HG03457 (cell line): ENCODE data around the gene ALOX5.
A peak's percentile ranks its signal among the peaks of the same experiment; 100 is the strongest.
"Not testable (repeated sequence)": the region's sequence is repeated elsewhere in the genome, so short reads cannot be mapped to it uniquely, and the experiment has no call there.

Source experiments
- ATAC-seq: cut with Tn5 transposase; IDR thresholded peaks from one replicate; pipeline ENCODE4 v1.9.1; 2021; ENCODE audit warnings: moderate number of reproducible peaks; ENCODE audit not compliant: unreplicated experiment

The ALOX5 gene

GRCh38 chr10:45373576-45374349, at the start of gene ALOX5:
Gene ALOX5, plus strand, starts transcription at chr10:45374216. Its CDS starts 64 bp downstream, at chr10:45374280.
- ATAC-seq, result peak; percentile 40

- ATAC-seq, result no peak
Observed at GRCh38 chr10:45325116-45325515, 48.9 kb upstream of the ALOX5 start.

- not testable (repeated sequence) for ATAC-seq
Observed at GRCh38 chr10:45326864-45327263, 47.2 kb upstream of the ALOX5 start.

GRCh38 chr10:45331824-45332223, 42.2 kb upstream of the ALOX5 start:
- not testable (repeated sequence) for ATAC-seq

- ATAC-seq, result no peak
Observed at GRCh38 chr10:45339894-45340293, 34.1 kb upstream of the ALOX5 start.

GRCh38 chr10:45340420-45340819, 33.6 kb upstream of the ALOX5 start:
- not testable (repeated sequence) for ATAC-seq

- ATAC-seq, result not testable (repeated sequence)
Observed at GRCh38 chr10:45346652-45347335, 27.2 kb upstream of the ALOX5 start.

GRCh38 chr10:45347464-45347863, 26.6 kb upstream of the ALOX5 start:
- ATAC-seq, result not testable (repeated sequence)

GRCh38 chr10:45348196-45348765, 25.7 kb upstream of the ALOX5 start:
- not testable (repeated sequence) for ATAC-seq

GRCh38 chr10:45353186-45353585, 20.8 kb upstream of the ALOX5 start:
- peak; percentile 54 for ATAC-seq

GRCh38 chr10:45354261-45354660, 19.8 kb upstream of the ALOX5 start:
- ATAC-seq, result no peak

- no peak for ATAC-seq
Observed at GRCh38 chr10:45355494-45355893, 18.5 kb upstream of the ALOX5 start.

GRCh38 chr10:45358961-45359360, 15.1 kb upstream of the ALOX5 start:
- not testable (repeated sequence) for ATAC-seq

- ATAC-seq, result not testable (repeated sequence)
Observed at GRCh38 chr10:45361983-45362799, 11.8 kb upstream of the ALOX5 start.

GRCh38 chr10:45367643-45368042, 6.4 kb upstream of the ALOX5 start:
- not testable (repeated sequence) for ATAC-seq

- ATAC-seq, result no peak
Observed at GRCh38 chr10:45368181-45368580, 5.8 kb upstream of the ALOX5 start.

GRCh38 chr10:45370202-45370955, 3.6 kb upstream of the ALOX5 start:
- ATAC-seq, result no peak

GRCh38 chr10:45371560-45371959, 2.5 kb upstream of the ALOX5 start:
- ATAC-seq, result no peak

GRCh38 chr10:45372251-45372951, 1.6 kb upstream of the ALOX5 start:
- ATAC-seq, result no peak
